Neural progenitor cell (in vitro differentiated cells): ENCODE data around the gene HIVEP1. TPM values are rescaled to one million over a fixed set of nuclear protein-coding genes. Genes with fewer than 3 reads are reported as not detected.

Experiments
- DNase-seq: peaks from one replicate; pipeline ENCODE4 v3.0.0-alpha.2; 2016; ENCODE audit warnings: low spot score
- H2AFZ ChIP-seq: fragments of 200-600 bp; sonication (generic); replicated peaks from 2 replicates; pipeline ENCODE4 v1.6.1; 2016; ENCODE audit warnings: antibody characterized with exemption
- H3F3A ChIP-seq: fragments of 200-600 bp; sonication (generic); 2 replicates; pipeline ENCODE4 v1.6.1; 2016; ENCODE audit warnings: antibody characterized with exemption, low read depth
- H3K27ac ChIP-seq: fragments of 200-600 bp; sonication (generic); 2 replicates; pipeline ENCODE4 v1.5.1; 2016; ENCODE audit warnings: mild to moderate bottlenecking
- H3K27me3 ChIP-seq: fragments of 200-600 bp; sonication (generic); 2 replicates; pipeline ENCODE4 v1.6.1; 2016; ENCODE audit warnings: mild to moderate bottlenecking, moderate library complexity
- H3K36me3 ChIP-seq: fragments of 200-600 bp; sonication (generic); 2 replicates; pipeline ENCODE4 v1.5.1; 2016
- H3K4me1 ChIP-seq: fragments of 200-600 bp; sonication (generic); 2 replicates; pipeline ENCODE4 v1.6.1; 2016; ENCODE audit warnings: mixed run types
- H3K4me2 ChIP-seq: fragments of 200-600 bp; sonication (generic); 2 replicates; pipeline ENCODE4 v1.6.1; 2016
- H3K4me3 ChIP-seq: fragments of 200-600 bp; sonication (generic); 2 replicates; pipeline ENCODE4 v1.5.1; 2016
- H3K79me2 ChIP-seq: fragments of 200-600 bp; sonication (generic); 2 replicates; pipeline ENCODE4 v1.6.1; 2016; ENCODE audit warnings: low read depth
- H3K9ac ChIP-seq: fragments of 200-600 bp; sonication (generic); 2 replicates; pipeline ENCODE4 v1.6.1; 2016
- H3K9me3 ChIP-seq: fragments of 200-600 bp; sonication (generic); 2 replicates; pipeline ENCODE4 v1.5.1; 2016; ENCODE audit warnings: low read depth
- H4K20me1 ChIP-seq: fragments of 200-600 bp; sonication (generic); 2 replicates; pipeline ENCODE4 v1.6.1; 2016; ENCODE audit warnings: low read depth
- H3K27ac Mint-ChIP-seq: 3 replicates; pipeline ENCODE4 v1.8.0; 2021; ENCODE audit warnings: mixed read lengths
- H3K27me3 Mint-ChIP-seq: 2 replicates; pipeline ENCODE4 v1.8.0; 2022; ENCODE audit warnings: low read depth, mild to moderate bottlenecking, inconsistent platforms, moderate library complexity, mixed read lengths; ENCODE audit not compliant: insufficient read depth
- H3K36me3 Mint-ChIP-seq: 3 replicates; pipeline ENCODE4 v1.8.0; 2021; ENCODE audit warnings: mixed read lengths
- H3K4me1 Mint-ChIP-seq: 3 replicates; pipeline ENCODE4 v1.8.0; 2021; ENCODE audit warnings: mixed read lengths
- H3K4me3 Mint-ChIP-seq: 3 replicates; pipeline ENCODE4 v1.8.0; 2021; ENCODE audit warnings: mild to moderate bottlenecking, moderate library complexity, mixed read lengths
- H3K9me3 Mint-ChIP-seq: 3 replicates; pipeline ENCODE4 v1.8.0; 2020; ENCODE audit warnings: mixed read lengths
- CTCF ChIP-seq: fragments of 200-600 bp; sonication (generic); IDR thresholded peaks from 2 replicates; pipeline ENCODE4 v1.5.1; 2017; ENCODE audit warnings: antibody characterized with exemption, mild to moderate bottlenecking
- EZH2 ChIP-seq: fragments of 200-600 bp; sonication (generic); IDR thresholded peaks from 2 replicates; pipeline ENCODE4 v1.6.1; 2017; ENCODE audit warnings: antibody characterized with exemption, mild to moderate bottlenecking, moderate library complexity
- EZH2phosphoT487 ChIP-seq: fragments of 200-600 bp; sonication (generic); IDR thresholded peaks from 2 replicates; pipeline ENCODE4 v1.6.1; 2017; ENCODE audit warnings: antibody characterized with exemption
- total RNA-seq: library from RNA; depleted of rRNA; stranded (reverse); fragments of >200 nt; gene quantifications from 2 replicates; pipeline ENCODE4 v1.2.3, GENCODE V29; 2015; ENCODE audit warnings: low replicate concordance

HIVEP1 gene
- 21.6 and 23.3 TPM in 2 replicates for total RNA-seq

DNA sequence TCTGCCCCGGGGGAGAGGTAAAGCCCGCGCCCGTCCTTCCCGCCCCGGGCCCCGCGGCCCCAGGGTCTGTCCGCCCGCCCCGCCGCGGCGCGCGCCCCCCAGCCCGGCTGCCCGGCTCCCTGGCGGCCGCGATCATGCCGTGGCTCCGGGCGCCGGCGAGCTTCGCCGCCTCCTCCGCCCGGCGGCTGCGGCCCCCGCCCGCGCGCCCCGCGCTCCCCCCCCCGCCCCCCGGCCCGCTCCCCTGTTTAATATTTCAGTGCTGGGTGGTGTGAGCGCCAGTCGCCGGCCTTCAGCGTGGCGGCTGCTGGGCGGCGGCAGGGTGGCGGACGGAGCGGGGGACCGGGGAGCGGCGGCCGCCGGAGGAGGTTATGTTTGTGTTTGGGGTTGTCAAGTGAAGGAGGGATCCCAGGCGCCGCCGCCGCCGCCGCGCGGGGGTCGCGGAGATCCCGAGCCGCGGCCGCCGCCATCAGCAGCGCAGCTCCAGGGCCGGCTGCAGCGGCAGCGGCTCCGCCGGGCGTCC lies at the start of gene HIVEP1:
TSS of gene HIVEP1 (plus strand) at position 275 of the 520 bp plus-strand sequence. CDS start 3,317 bp downstream, outside the sequence.
- peak; percentile 79 for DNase-seq
- H3K9me3 Mint-ChIP-seq, result peaks cover 7% of the 10 kb centered on the region
- TF ChIP-seq EZH2 (no peak), EZH2phosphoT487 (no peak), CTCF (no peak)
- H3K27me3 ChIP-seq, result peaks cover 12% of the 10 kb centered on the region
- peak within 1 kb of the TSS; percentile 96 for H3K4me3 Mint-ChIP-seq
- peak within 1 kb of the TSS; percentile 85 for H3K4me3 ChIP-seq
- peak within 1 kb of the TSS; percentile 88 for H3K4me2 ChIP-seq
- H4K20me1 ChIP-seq, result no peaks in the 10 kb centered on the region
- peaks cover 53% of the 10 kb centered on the region for H3K79me2 ChIP-seq
- H3K9me3 ChIP-seq, result peaks cover 4% of the 10 kb centered on the region
- H3K4me1 Mint-ChIP-seq, result peaks cover 36% of the 10 kb centered on the region
- peaks cover 9% of the 10 kb centered on the region for H3K27me3 Mint-ChIP-seq
- peaks cover 19% of the 10 kb centered on the region for H3K36me3 ChIP-seq
- H3F3A ChIP-seq, result peaks cover 47% of the 10 kb centered on the region
- H2AFZ ChIP-seq, result peak within 1 kb of the TSS; percentile 26
- H3K9ac ChIP-seq, result peak within 1 kb of the TSS; percentile 29
- peak within 1 kb of the TSS; percentile 92 for H3K27ac ChIP-seq
- peaks cover 29% of the 10 kb centered on the region for H3K4me1 ChIP-seq
- peak within 1 kb of the TSS; percentile 94 for H3K27ac Mint-ChIP-seq
- H3K36me3 Mint-ChIP-seq, result peaks cover 26% of the 10 kb centered on the region

GRCh38 chr6:11963756-11964500 lies 48.2 kb upstream of the HIVEP1 start:
- Mint-ChIP-seq H3K9me3 (peaks cover 2% of the 10 kb centered on the region), H3K27me3 (peaks cover 5% of the 10 kb centered on the region), H3K4me1 (no peaks in the 10 kb centered on the region), H3K36me3 (no peaks in the 10 kb centered on the region), H3K4me3 (no peak overlapping the region), H3K27ac (no peak overlapping the region)
- Histone ChIP-seq H4K20me1 (no peaks in the 10 kb centered on the region), H3K27ac (no peak overlapping the region), H3K79me2 (no peaks in the 10 kb centered on the region), H3F3A (no peaks in the 10 kb centered on the region), H3K4me2 (no peak overlapping the region), H2AFZ (no peak overlapping the region), H3K9ac (no peak overlapping the region), H3K36me3 (no peaks in the 10 kb centered on the region), H3K4me1 (no peaks in the 10 kb centered on the region), H3K4me3 (no peak overlapping the region), H3K27me3 (no peaks in the 10 kb centered on the region), H3K9me3 (no peaks in the 10 kb centered on the region)
- no peak for DNase-seq
- TF ChIP-seq EZH2, result no peak
- no peak for TF ChIP-seq EZH2phosphoT487
- no peak for TF ChIP-seq CTCF

- H3K36me3 Mint-ChIP-seq, result no peaks in the 10 kb centered on the region
- no peaks in the 10 kb centered on the region for H3K4me1 Mint-ChIP-seq
- Histone ChIP-seq H3F3A (no peaks in the 10 kb centered on the region), H3K79me2 (no peaks in the 10 kb centered on the region), H3K4me3 (no peak overlapping the region), H3K27ac (no peak overlapping the region), H3K9me3 (no peaks in the 10 kb centered on the region), H2AFZ (no peak overlapping the region), H3K4me2 (no peak overlapping the region), H4K20me1 (no peaks in the 10 kb centered on the region), H3K4me1 (no peaks in the 10 kb centered on the region), H3K9ac (no peak overlapping the region), H3K27me3 (no peaks in the 10 kb centered on the region), H3K36me3 (no peaks in the 10 kb centered on the region)
- H3K4me3 Mint-ChIP-seq, result no peak overlapping the region
- peaks cover 5% of the 10 kb centered on the region for H3K27me3 Mint-ChIP-seq
- peak overlapping the region; percentile 71 for H3K27ac Mint-ChIP-seq
- TF ChIP-seq EZH2phosphoT487 (no peak), EZH2 (no peak), CTCF (no peak)
- H3K9me3 Mint-ChIP-seq, result peaks cover 2% of the 10 kb centered on the region
- no peak for DNase-seq
These were observed 47.3 kb upstream of the HIVEP1 start for GRCh38 chr6:11964729-11965335.
